Caco-2 (cell line): ENCODE measurements around the gene LRP1. TPM values are rescaled to one million over a fixed set of nuclear protein-coding genes. Genes with fewer than 3 reads are reported as not detected.

Experiments used
- BruUV-seq: library from RNA; stranded (reverse); fragments of 400-500 nt; replicated peaks from 2 replicates; lab custom pipeline; 2021; lab: Mats Ljungman, UMichigan
- CTCF ChIA-PET: fragments of 300-600 bp; sonication (Branson Sonifier 250); formaldehyde crosslinking; loops from one replicate; lab custom pipeline; 2022; ENCODE audit warnings: antibody characterized with exemption; lab: Charles Lee
- POLR2A ChIA-PET: fragments of 300-600 bp; sonication (Branson Sonifier 250); formaldehyde crosslinking; loops from one replicate; lab custom pipeline; 2022; ENCODE audit warnings: antibody characterized with exemption; lab: Charles Lee
- DNase-seq, 2 experiments: peaks; one replicate each; pipeline versions ENCODE4 v3.0.0 to v3.0.0-alpha.2; 2020 to 2022
- H3K27me3 ChIP-seq: replicated peaks from 2 replicates; pipeline ENCODE4 v1.6.0; 2011; ENCODE audit warnings: low read length; ENCODE audit not compliant: control insufficient read depth, insufficient read depth
- H3K36me3 ChIP-seq: 2 replicates; pipeline ENCODE4 v1.5.1; 2011; ENCODE audit warnings: low read length; ENCODE audit not compliant: control insufficient read depth, insufficient read depth
- H3K4me1 ChIP-seq: fragments of 250-450 bp; sonication (Bioruptor Pico); 2 replicates; pipeline ENCODE4 v1.5.1; 2020; ENCODE audit warnings: mild to moderate bottlenecking
- H3K4me3 ChIP-seq: 2 replicates; pipeline ENCODE4 v1.5.1; 2011; ENCODE audit warnings: low read depth, mild to moderate bottlenecking, control low read depth, low read length
- H3K9me3 ChIP-seq: fragments of 250-450 bp; sonication (Bioruptor Pico); 2 replicates; pipeline ENCODE4 v1.5.1; 2020; ENCODE audit warnings: mild to moderate bottlenecking, moderate library complexity
- H3K27ac Mint-ChIP-seq: one replicate; pipeline ENCODE4 v1.8.0; 2022; ENCODE audit warnings: mixed read lengths; ENCODE audit not compliant: unreplicated experiment
- H3K27me3 Mint-ChIP-seq: one replicate; pipeline ENCODE4 v1.8.0; 2022; ENCODE audit warnings: mixed read lengths; ENCODE audit not compliant: insufficient read depth, unreplicated experiment
- H3K36me3 Mint-ChIP-seq: one replicate; pipeline ENCODE4 v1.8.0; 2022; ENCODE audit warnings: mild to moderate bottlenecking, mixed read lengths; ENCODE audit not compliant: insufficient read depth, unreplicated experiment
- H3K4me1 Mint-ChIP-seq: one replicate; pipeline ENCODE4 v1.8.0; 2022; ENCODE audit warnings: low read depth, mixed read lengths; ENCODE audit not compliant: unreplicated experiment
- H3K4me3 Mint-ChIP-seq: one replicate; pipeline ENCODE4 v1.8.0; 2022; ENCODE audit warnings: mild to moderate bottlenecking, moderate library complexity, mixed read lengths; ENCODE audit not compliant: unreplicated experiment
- H3K9me3 Mint-ChIP-seq: one replicate; pipeline ENCODE4 v1.8.0; 2022; ENCODE audit warnings: mixed read lengths; ENCODE audit not compliant: unreplicated experiment
- intact Hi-C: fragments of 100-400 bp; cut with micrococcal nuclease; formaldehyde crosslinking; loops from one replicate; pipeline ENCODE4 v1.10.0; 2022; ENCODE audit not compliant: unreplicated experiment
- total RNA-seq: library from RNA; stranded (reverse); gene quantifications from 2 replicates; pipeline ENCODE4 v1.2.3, GENCODE V29; 2022
- TF ChIP-seq, protein P1 (sequence below), 2 experiments: fragments of 200-600 bp in 1 of 2; IDR thresholded peaks; 1 replicate in 1 of 2; 2 replicates in 1 of 2; pipeline versions ENCODE4 v1.5.1 to v1.8.0; 2011 to 2022; ENCODE audit warnings: antibody characterized with exemption in 1 of 2, control low read depth in 1 of 2, inconsistent platforms in 1 of 2, low read depth in 1 of 2, low read length in 1 of 2, mild to moderate bottlenecking in 1 of 2, moderate library complexity in 1 of 2; ENCODE audit not compliant: insufficient read depth in 1 of 2, severe bottlenecking in 1 of 2, unreplicated experiment in 1 of 2

Gene LRP1
- total RNA-seq, 1 experiment from 2014 or later, result 111 TPM

- no peaks in the 10 kb centered on the region for H3K4me1 ChIP-seq
- H3K9me3 ChIP-seq, result no peaks in the 10 kb centered on the region
- H3K4me3 Mint-ChIP-seq, result no peak overlapping the region
- peaks cover 4% of the 10 kb centered on the region for H3K36me3 ChIP-seq
- H3K4me1 Mint-ChIP-seq, result no peaks in the 10 kb centered on the region
- peaks cover 48% of the 10 kb centered on the region for H3K36me3 Mint-ChIP-seq
- H3K4me3 ChIP-seq, result no peak overlapping the region
- H3K9me3 Mint-ChIP-seq, result no peaks in the 10 kb centered on the region
- CTCF ChIA-PET, result no interaction called here
- H3K27me3 ChIP-seq, result no peaks in the 10 kb centered on the region
- TF ChIP-seq, protein P1, sequence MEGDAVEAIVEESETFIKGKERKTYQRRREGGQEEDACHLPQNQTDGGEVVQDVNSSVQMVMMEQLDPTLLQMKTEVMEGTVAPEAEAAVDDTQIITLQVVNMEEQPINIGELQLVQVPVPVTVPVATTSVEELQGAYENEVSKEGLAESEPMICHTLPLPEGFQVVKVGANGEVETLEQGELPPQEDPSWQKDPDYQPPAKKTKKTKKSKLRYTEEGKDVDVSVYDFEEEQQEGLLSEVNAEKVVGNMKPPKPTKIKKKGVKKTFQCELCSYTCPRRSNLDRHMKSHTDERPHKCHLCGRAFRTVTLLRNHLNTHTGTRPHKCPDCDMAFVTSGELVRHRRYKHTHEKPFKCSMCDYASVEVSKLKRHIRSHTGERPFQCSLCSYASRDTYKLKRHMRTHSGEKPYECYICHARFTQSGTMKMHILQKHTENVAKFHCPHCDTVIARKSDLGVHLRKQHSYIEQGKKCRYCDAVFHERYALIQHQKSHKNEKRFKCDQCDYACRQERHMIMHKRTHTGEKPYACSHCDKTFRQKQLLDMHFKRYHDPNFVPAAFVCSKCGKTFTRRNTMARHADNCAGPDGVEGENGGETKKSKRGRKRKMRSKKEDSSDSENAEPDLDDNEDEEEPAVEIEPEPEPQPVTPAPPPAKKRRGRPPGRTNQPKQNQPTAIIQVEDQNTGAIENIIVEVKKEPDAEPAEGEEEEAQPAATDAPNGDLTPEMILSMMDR (IDR thresholded peaks at IDR 0.05; ENCODE audit: insufficient read depth in 1 of 2, low read depth in 1 of 2, low read length in 1 of 2, severe bottlenecking in 1 of 2, unreplicated experiment in 1 of 2), result no peak
- intact Hi-C loops, result no loop called here
- H3K27ac Mint-ChIP-seq, result no peak overlapping the region
- no peak for DNase-seq
- no TSS peak for BruUV-seq
- H3K27me3 Mint-ChIP-seq, result no peaks in the 10 kb centered on the region
- POLR2A ChIA-PET, result no interaction called here
Measured at GRCh38 chr12:57164966-57165625, 36.8 kb downstream of the LRP1 start.

DNA sequence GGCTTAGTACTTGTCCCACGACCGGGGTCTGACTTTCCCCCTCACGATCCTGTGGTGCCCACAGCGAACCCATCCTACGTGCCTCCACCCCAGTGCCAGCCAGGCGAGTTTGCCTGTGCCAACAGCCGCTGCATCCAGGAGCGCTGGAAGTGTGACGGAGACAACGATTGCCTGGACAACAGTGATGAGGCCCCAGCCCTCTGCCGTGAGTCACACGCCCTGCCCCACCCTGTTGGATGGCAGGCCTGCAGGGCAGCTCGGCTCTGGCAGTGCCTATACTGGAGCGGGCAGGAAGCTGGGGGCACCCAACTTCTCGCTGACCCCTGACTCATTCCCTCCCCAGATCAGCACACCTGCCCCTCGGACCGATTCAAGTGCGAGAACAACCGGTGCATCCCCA lies 37.5 kb downstream of the LRP1 start:
- ChIA-PET POLR2A (no interaction called here), CTCF (no interaction called here)
- Histone ChIP-seq H3K27me3 (no peaks in the 10 kb centered on the region), H3K36me3 (peaks cover 4% of the 10 kb centered on the region), H3K4me1 (no peaks in the 10 kb centered on the region), H3K4me3 (no peak overlapping the region), H3K9me3 (no peaks in the 10 kb centered on the region)
- intact Hi-C loops, result no loop called here
- Mint-ChIP-seq H3K27me3 (no peaks in the 10 kb centered on the region), H3K9me3 (no peaks in the 10 kb centered on the region), H3K27ac (no peak overlapping the region), H3K4me3 (no peak overlapping the region), H3K4me1 (no peaks in the 10 kb centered on the region), H3K36me3 (peaks cover 52% of the 10 kb centered on the region)
- TF ChIP-seq, protein P1 (IDR thresholded peaks at IDR 0.05; ENCODE audit: insufficient read depth in 1 of 2, low read depth in 1 of 2, low read length in 1 of 2, severe bottlenecking in 1 of 2, unreplicated experiment in 1 of 2), result no peak
- DNase-seq, result no peak
- BruUV-seq, result no TSS peak

GRCh38 chr12:57166971-57167371 lies 38.7 kb downstream of the LRP1 start:
- intact Hi-C loops, result no loop called here
- CTCF ChIA-PET, result interaction anchor here (0.6 to 1.0 kb wide), 2 partner anchors 43 to 46 kb away, joined by 5 to 6 read pairs; no protein-coding TSS in a partner anchor
- Histone ChIP-seq H3K36me3 (peaks cover 2% of the 10 kb centered on the region), H3K9me3 (no peaks in the 10 kb centered on the region), H3K4me1 (no peaks in the 10 kb centered on the region), H3K27me3 (no peaks in the 10 kb centered on the region), H3K4me3 (no peak overlapping the region)
- Mint-ChIP-seq H3K4me1 (no peaks in the 10 kb centered on the region), H3K27me3 (no peaks in the 10 kb centered on the region), H3K4me3 (no peak overlapping the region), H3K36me3 (peaks cover 51% of the 10 kb centered on the region), H3K27ac (no peak overlapping the region), H3K9me3 (no peaks in the 10 kb centered on the region)
- no TSS peak for BruUV-seq
- no peak for DNase-seq
- TF ChIP-seq, protein P1 (IDR thresholded peaks at IDR 0.05; ENCODE audit: insufficient read depth in 1 of 2, low read depth in 1 of 2, low read length in 1 of 2, severe bottlenecking in 1 of 2, unreplicated experiment in 1 of 2), result no peak
- POLR2A ChIA-PET, result no interaction called here
